ENCODE measurements around the gene POSTN. TPM values are rescaled to one million over a fixed set of nuclear protein-coding genes. Genes with fewer than 3 reads are reported as not detected.

Gene POSTN
- total and polyA plus RNA-seq, 2 of the 8 experiments (the other 6 are each of a cell fraction or from before 2014, with no cell fraction given), result 0.30 to 0.74 TPM

GRCh38 chr13:37602733-37603381 lies 4.3 kb upstream of the POSTN start:
- Histone ChIP-seq H2BK20ac (ENCODE audit: low read length) (no peak overlapping the region), H3K79me1 (ENCODE audit: low read depth, low read length) (no peaks in the 10 kb centered on the region), H3K79me2 (ENCODE audit: control insufficient read depth in 1 of 2, insufficient read depth in 2 of 2, low read length in 2 of 2) (no peaks in the 10 kb centered on the region), H3K36me3 (ENCODE audit: control insufficient read depth in 2 of 4, insufficient read depth in 4 of 4, low read length in 3 of 4) (no peaks in the 10 kb centered on the region), H3K23ac (ENCODE audit: insufficient read length) (no peak overlapping the region), H3K4me3 (ENCODE audit: extremely low read depth in 1 of 4, insufficient read depth in 2 of 4, low read depth in 3 of 4, low read length in 4 of 4) (no peak overlapping the region), H2AK5ac (ENCODE audit: low read depth, low read length) (no peak overlapping the region), H3K27me3 (replicated peaks in 1 of 4; ENCODE audit: control insufficient read depth in 3 of 4, extremely low read depth in 1 of 4, insufficient read depth in 3 of 4, low read length in 3 of 4) (no peaks in the 10 kb centered on the region), H3K4ac (replicated peaks; ENCODE audit: insufficient read length, low read depth, low read length) (no peak overlapping the region), H3K4me2 (ENCODE audit: insufficient read depth in 1 of 2, low read depth in 2 of 2, low read length in 2 of 2) (no peak overlapping the region), H3K56ac (replicated peaks; ENCODE audit: insufficient read length, low read depth, low read length) (no peak overlapping the region), H3K23me2 (ENCODE audit: low read depth, low read length) (no peaks in the 10 kb centered on the region), H2BK5ac (ENCODE audit: low read depth, low read length) (no peak overlapping the region), H2BK120ac (replicated peaks; ENCODE audit: low read depth, low read length) (no peak overlapping the region), H3K27ac (ENCODE audit: low read depth, low read length) (no peak overlapping the region), H3K9me3 (ENCODE audit: insufficient read depth in 2 of 2, low read depth in 1 of 2, low read length in 1 of 2) (no peaks in the 10 kb centered on the region), H3K4me1 (replicated peaks in 1 of 4; ENCODE audit: control insufficient read depth in 3 of 4, insufficient read depth in 4 of 4, low read length in 3 of 4) (peaks cover 0 to 3% (median 1%) of the 10 kb centered on the region in 4 experiments; a peak in 2 of 7 replicates), H2AFZ (ENCODE audit: low read length) (no peak overlapping the region), H3K14ac (ENCODE audit: insufficient read length) (no peak overlapping the region), H4K20me1 (replicated peaks in 1 of 2; ENCODE audit: control insufficient read depth in 1 of 2, insufficient read depth in 2 of 2, low read length in 2 of 2) (no peaks in the 10 kb centered on the region), H4K8ac (ENCODE audit: extremely low read depth, insufficient read depth, low read length) (no peak overlapping the region), H2BK12ac (ENCODE audit: low read depth, low read length) (no peak overlapping the region), H4K91ac (replicated peaks; ENCODE audit: insufficient read length, low read length) (no peak overlapping the region), H2BK15ac (ENCODE audit: low read length) (no peak overlapping the region), H3K18ac (ENCODE audit: extremely low read depth, low read length) (no peak overlapping the region), H4K5ac (ENCODE audit: insufficient read length, low read depth, low read length) (no peak overlapping the region), H3K9ac (replicated peaks in 1 of 4; ENCODE audit: extremely low read depth in 1 of 4, low read depth in 3 of 4, low read length in 3 of 4) (no peak overlapping the region)
- WGBS, 2 experiments (ENCODE audit: extremely low coverage in 1 of 2, insufficient coverage in 1 of 2, insufficient read length in 1 of 2, insufficient replicate concordance in 2 of 2, low coverage in 1 of 2, low lambda C conversion rate in 2 of 2, missing lambda C conversion rate in 1 of 2), result 83% methylated on average over 5 of the region's 5 CpGs; no CpG with 5 or more reads in 1 of the 2 experiments
- FAIRE-seq (no peak), DNase-seq (ENCODE audit: low read depth in 1 of 2, low spot score in 2 of 2) (no peak)
- TF ChIP-seq CEBPB (IDR thresholded peaks at IDR 0.05; ENCODE audit: low read depth, low read length) (no peak), RAD21 (IDR thresholded peaks at IDR 0.05 in 1 of 2, conservative IDR thresholded peaks at IDR 0.05 in 1 of 2; ENCODE audit: low read depth in 2 of 2, low read length in 2 of 2) (peak in 1 of 2 experiments; percentile 64; a peak in 3 of 4 replicates), CTCF (IDR thresholded peaks at IDR 0.05; ENCODE audit: control extremely low read depth in 1 of 3, insufficient read depth in 1 of 3, low read depth in 1 of 3, low read length in 3 of 3) (peak in 2 of 3 experiments; percentile 15 to 17; a peak in 2 of 4 replicates)
- POLR2A ChIA-PET (ENCODE audit: partially characterized antibody), result no interaction called here
- CTCF ChIA-PET (ENCODE audit: partially characterized antibody), result interaction anchor here (0.6 to 2.1 kb wide), 17 partner anchors 8 to 535 kb away, joined by 3 to 8 read pairs (median 4); no protein-coding TSS in a partner anchor

Measured in H1 (cell line).